A549 (cell line): ENCODE measurements around the gene TIMM10.

Experiments used
- CEBPB ChIP-seq, 2 experiments: fragments of >200 bp in 1 of 2; sonication (Bioruptor Twin) in 1 of 2; formaldehyde crosslinking in 1 of 2; IDR thresholded peaks; 2 replicates each; pipeline ENCODE4 v1.6.1; 2012 to 2016
- CHD2 ChIP-seq: fragments of 150-350 bp; IDR thresholded peaks from 2 replicates; pipeline ENCODE4 v1.6.1; 2014; ENCODE audit warnings: low read length; ENCODE audit not compliant: partially characterized antibody
- CHD4 ChIP-seq: fragments of 200-600 bp; sonication (generic); IDR thresholded peaks from 2 replicates; pipeline ENCODE4 v1.6.1; 2016; ENCODE audit warnings: antibody characterized with exemption, mild to moderate bottlenecking, borderline replicate concordance
- EHF ChIP-seq: fragments of 250-450 bp; sonication (Bioruptor Pico); IDR thresholded peaks from 2 replicates; pipeline ENCODE4 v1.5.0; 2020; ENCODE audit warnings: mild to moderate bottlenecking
- GATA3 ChIP-seq: IDR thresholded peaks from 2 replicates; pipeline ENCODE4 v1.6.1; 2012; ENCODE audit warnings: borderline replicate concordance
- MYC ChIP-seq: IDR thresholded peaks from 2 replicates; pipeline ENCODE4 v1.6.1; 2012; ENCODE audit warnings: mild to moderate bottlenecking, inconsistent platforms, low read length, improper control_type of control experiment, borderline replicate concordance
- NR3C1 ChIP-seq: fragments of >200 bp; sonication (Bioruptor Twin); formaldehyde crosslinking; IDR thresholded peaks from 3 replicates; pipeline ENCODE4 v1.6.1; 2017
- POLR2A ChIP-seq: IDR thresholded peaks from 2 replicates; pipeline ENCODE4 v1.6.1; 2012; ENCODE audit warnings: mild to moderate bottlenecking, low read length
- RNF2 ChIP-seq: fragments of 200-600 bp; sonication (generic); IDR thresholded peaks from 2 replicates; pipeline ENCODE4 v1.6.1; 2016; ENCODE audit warnings: low read depth, mild to moderate bottlenecking, antibody characterized with exemption, moderate library complexity, borderline replicate concordance
- TP53 ChIP-seq: fragments of 250-450 bp; sonication (Bioruptor Pico); IDR thresholded peaks from 2 replicates; pipeline ENCODE4 v1.5.0; 2021; ENCODE audit warnings: mild to moderate bottlenecking, moderate library complexity
- TF ChIP-seq, protein P1 (sequence below): fragments of >200 bp; sonication (Bioruptor Twin); formaldehyde crosslinking; IDR thresholded peaks from 3 replicates; pipeline ENCODE4 v1.5.1; 2016
- TF ChIP-seq, protein P2 (sequence below): IDR thresholded peaks from 2 replicates; pipeline ENCODE4 v1.6.1; 2012

DNA sequence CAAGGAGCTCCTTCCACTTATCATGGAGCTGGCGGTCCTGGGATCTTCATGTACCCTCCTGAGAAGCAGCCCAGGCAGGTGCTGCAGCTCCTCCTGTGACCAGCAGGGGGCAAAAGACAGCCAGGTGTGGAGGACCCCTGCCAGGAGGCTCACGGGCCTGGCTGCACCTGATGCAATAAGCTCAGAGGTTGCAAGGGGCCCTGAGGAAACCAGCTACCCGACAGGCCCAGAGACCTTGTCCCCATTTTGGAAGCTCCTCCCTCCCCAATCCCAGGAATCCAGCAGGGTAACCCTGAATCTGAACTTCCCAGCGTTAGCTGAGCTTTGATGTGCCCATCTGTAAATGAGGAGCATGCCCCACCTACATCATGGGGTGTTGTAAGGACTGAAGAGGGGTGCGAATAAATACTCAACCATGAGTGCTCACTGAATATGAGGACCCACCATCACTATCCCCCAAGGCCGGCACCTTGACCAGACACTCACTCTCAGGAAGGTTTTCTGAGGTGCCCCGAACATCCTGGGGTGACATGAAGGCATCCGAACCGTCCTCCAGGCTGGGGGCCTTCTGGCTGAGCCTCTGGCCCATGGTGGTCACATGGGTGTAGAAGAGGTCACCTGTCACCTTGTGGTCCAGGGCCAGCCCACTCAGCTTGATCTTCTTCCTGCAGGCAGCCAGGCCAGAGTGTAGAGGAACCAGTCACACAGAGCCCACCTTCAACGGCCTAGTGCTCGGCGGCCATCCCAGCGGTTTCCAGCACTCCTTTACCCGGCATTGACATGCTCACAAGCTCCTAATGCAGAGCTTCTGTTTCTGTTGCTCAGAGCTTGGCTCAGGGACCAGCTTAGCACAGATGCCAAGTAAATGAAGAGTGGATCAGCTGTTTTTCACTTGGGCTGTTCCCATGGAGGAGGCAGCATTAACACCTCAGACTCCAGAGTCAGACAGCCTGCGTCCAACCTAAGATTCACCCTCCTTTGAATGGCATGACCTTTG lies 36.7 kb downstream of the TIMM10 start:
- TF ChIP-seq CHD4: no peak
- TF ChIP-seq, protein P1, sequence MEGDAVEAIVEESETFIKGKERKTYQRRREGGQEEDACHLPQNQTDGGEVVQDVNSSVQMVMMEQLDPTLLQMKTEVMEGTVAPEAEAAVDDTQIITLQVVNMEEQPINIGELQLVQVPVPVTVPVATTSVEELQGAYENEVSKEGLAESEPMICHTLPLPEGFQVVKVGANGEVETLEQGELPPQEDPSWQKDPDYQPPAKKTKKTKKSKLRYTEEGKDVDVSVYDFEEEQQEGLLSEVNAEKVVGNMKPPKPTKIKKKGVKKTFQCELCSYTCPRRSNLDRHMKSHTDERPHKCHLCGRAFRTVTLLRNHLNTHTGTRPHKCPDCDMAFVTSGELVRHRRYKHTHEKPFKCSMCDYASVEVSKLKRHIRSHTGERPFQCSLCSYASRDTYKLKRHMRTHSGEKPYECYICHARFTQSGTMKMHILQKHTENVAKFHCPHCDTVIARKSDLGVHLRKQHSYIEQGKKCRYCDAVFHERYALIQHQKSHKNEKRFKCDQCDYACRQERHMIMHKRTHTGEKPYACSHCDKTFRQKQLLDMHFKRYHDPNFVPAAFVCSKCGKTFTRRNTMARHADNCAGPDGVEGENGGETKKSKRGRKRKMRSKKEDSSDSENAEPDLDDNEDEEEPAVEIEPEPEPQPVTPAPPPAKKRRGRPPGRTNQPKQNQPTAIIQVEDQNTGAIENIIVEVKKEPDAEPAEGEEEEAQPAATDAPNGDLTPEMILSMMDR: peak; percentile 71
- TF ChIP-seq EHF (CRISPR knock-in tag): no peak
- TF ChIP-seq RNF2: no peak
- no peak for TF ChIP-seq POLR2A
- 0 out of 4 replicates have a peak, but pooled peaks of 1 of the 2 experiments have one; percentile 20 for TF ChIP-seq CEBPB (IDR thresholded peaks at IDR 0.05)
- TF ChIP-seq, protein P2, sequence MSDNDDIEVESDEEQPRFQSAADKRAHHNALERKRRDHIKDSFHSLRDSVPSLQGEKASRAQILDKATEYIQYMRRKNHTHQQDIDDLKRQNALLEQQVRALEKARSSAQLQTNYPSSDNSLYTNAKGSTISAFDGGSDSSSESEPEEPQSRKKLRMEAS: no peak
- no peak for TF ChIP-seq TP53 (CRISPR knock-in tag)
- TF ChIP-seq NR3C1: no peak
- TF ChIP-seq MYC: no peak
- TF ChIP-seq GATA3: no peak
- TF ChIP-seq CHD2: no peak
